CD4-positive, alpha-beta T cell treated with Interleukin-4 for 4 hours (primary cell): ENCODE results near the gene TDRD12.
A peak's percentile ranks its signal among the peaks of the same experiment; 100 is the strongest.

Experiments
- DNase-seq: peaks from one replicate; pipeline ENCODE4 v3.0.0-alpha.2; 2020

The TDRD12 gene

GRCh38 chr19:32719611-32720059 is at the start of gene TDRD12:
TSS of gene TDRD12 (plus strand) at chr19:32719767. CDS start at chr19:32720073, 306 bp downstream.
- no peak for DNase-seq

- no peak for DNase-seq
Observed at GRCh38 chr19:32671883-32672593, 47.5 kb upstream of the TDRD12 start.

- DNase-seq = no peak
Observed at GRCh38 chr19:32672841-32673240, 46.7 kb upstream of the TDRD12 start.

- no peak for DNase-seq
Observed at GRCh38 chr19:32673573-32673972, 46.0 kb upstream of the TDRD12 start.

- DNase-seq = no peak
Observed at GRCh38 chr19:32674153-32674930, 45.2 kb upstream of the TDRD12 start.

GRCh38 chr19:32674931-32675719 is 44.4 kb upstream of the TDRD12 start, which contains the start of gene ANKRD27:
TSS of gene ANKRD27 (minus strand) at chr19:32675180. CDS start at chr19:32659015, 16,165 bp downstream.
- peak; percentile 96 for DNase-seq

- peak; percentile 65 for DNase-seq
Observed at GRCh38 chr19:32675720-32676185, 43.8 kb upstream of the TDRD12 start, which contains the start of gene RGS9BP. TSS of gene RGS9BP (plus strand) at chr19:32675848. CDS start at chr19:32676264, 416 bp downstream.

- no peak for DNase-seq
Observed at GRCh38 chr19:32676186-32676894, 43.2 kb upstream of the TDRD12 start.

- DNase-seq = no peak
Observed at GRCh38 chr19:32676895-32677359, 42.6 kb upstream of the TDRD12 start.

GRCh38 chr19:32677657-32678056 is 41.9 kb upstream of the TDRD12 start:
- no peak for DNase-seq

GRCh38 chr19:32680986-32681385 is 38.6 kb upstream of the TDRD12 start:
- DNase-seq = no peak

GRCh38 chr19:32682317-32682716 is 37.2 kb upstream of the TDRD12 start:
- DNase-seq = no peak

- DNase-seq = no peak
Observed at GRCh38 chr19:32686847-32687475, 32.6 kb upstream of the TDRD12 start.

- DNase-seq = no peak
Observed at GRCh38 chr19:32687681-32688080, 31.9 kb upstream of the TDRD12 start.

GRCh38 chr19:32688311-32688710 is 31.3 kb upstream of the TDRD12 start:
- no peak for DNase-seq

GRCh38 chr19:32691291-32691951 is 28.1 kb upstream of the TDRD12 start, which contains the start of gene NUDT19:
TSS of gene NUDT19 (plus strand) at chr19:32691821. CDS start at chr19:32691961, 140 bp downstream.
- DNase-seq = peak; percentile 77

- peak; percentile 44 for DNase-seq
Observed at GRCh38 chr19:32691952-32692726, 27.4 kb upstream of the TDRD12 start.

- DNase-seq = no peak
Observed at GRCh38 chr19:32692727-32693061, 26.9 kb upstream of the TDRD12 start.

GRCh38 chr19:32693151-32694108 is 26.1 kb upstream of the TDRD12 start:
- peak; percentile 45 for DNase-seq
